ENCODE measurements around the gene HMCN1. TPM values are rescaled to one million over a fixed set of nuclear protein-coding genes. Genes with fewer than 3 reads are reported as not detected.

HMCN1 gene
- total and polyA plus RNA-seq, 2 donors: 0.50 to 0.85 TPM

- Histone ChIP-seq H3K9me3 (ENCODE audit: control insufficient read depth in 2 of 2, insufficient read depth in 1 of 2, low read length in 1 of 2) (no peaks in the 10 kb centered on the region), H3K4me3 (ENCODE audit: low read length in 2 of 2) (no peak overlapping the region), H3K4me1 (ENCODE audit: control insufficient read depth in 2 of 2, insufficient read depth in 2 of 2, low read length in 2 of 2) (no peaks in the 10 kb centered on the region), H3K36me3 (ENCODE audit: control insufficient read depth in 2 of 2, insufficient read depth in 2 of 2, low read length in 1 of 2) (no peaks in the 10 kb centered on the region), H3K27me3 (ENCODE audit: control insufficient read depth in 2 of 2, insufficient read depth in 1 of 2, low read length in 1 of 2) (no peaks in the 10 kb centered on the region), H3K27ac (ENCODE audit: low read depth in 1 of 2, low read length in 1 of 2) (no peak overlapping the region)
- DNase-seq (ENCODE audit: low read depth in 6 of 9, low spot score in 9 of 9): no peak
- 89% methylated on average over 5 of the region's 5 CpGs for WGBS
Measured at GRCh38 chr1:185934476-185935189, 200.4 kb downstream of the HMCN1 start.

- DNase-seq (ENCODE audit: low read depth in 6 of 9, low spot score in 9 of 9): no peak
- no peaks in the 10 kb centered on the region for H3K36me3 ChIP-seq (ENCODE audit: control insufficient read depth in 2 of 2, insufficient read depth in 2 of 2, low read length in 1 of 2)
Measured at GRCh38 chr1:185935360-185935759, 201.2 kb downstream of the HMCN1 start.

GRCh38 chr1:185936641-185937040, 202.4 kb downstream of the HMCN1 start:
- Histone ChIP-seq H3K9me3 (ENCODE audit: control insufficient read depth in 2 of 2, insufficient read depth in 1 of 2, low read length in 1 of 2) (no peaks in the 10 kb centered on the region), H3K27ac (ENCODE audit: low read depth in 1 of 2, low read length in 1 of 2) (no peak overlapping the region), H3K4me3 (ENCODE audit: low read length in 2 of 2) (no peak overlapping the region), H3K27me3 (ENCODE audit: control insufficient read depth in 2 of 2, insufficient read depth in 1 of 2, low read length in 1 of 2) (no peaks in the 10 kb centered on the region), H3K36me3 (ENCODE audit: control insufficient read depth in 2 of 2, insufficient read depth in 2 of 2, low read length in 1 of 2) (no peaks in the 10 kb centered on the region), H3K4me1 (ENCODE audit: control insufficient read depth in 2 of 2, insufficient read depth in 2 of 2, low read length in 2 of 2) (no peaks in the 10 kb centered on the region)
- 83% methylated on average over 1 of the region's 1 CpG for WGBS
- DNase-seq (ENCODE audit: low read depth in 6 of 9, low spot score in 9 of 9): no peak

More at GRCh38 chr1:185935360-185935759, 201.2 kb downstream of the HMCN1 start:
- no peaks in the 10 kb centered on the region for H3K27me3 ChIP-seq (ENCODE audit: control insufficient read depth in 2 of 2, insufficient read depth in 1 of 2, low read length in 1 of 2)
- H3K4me3 ChIP-seq (ENCODE audit: low read length in 2 of 2): no peak overlapping the region
- no peak overlapping the region for H3K27ac ChIP-seq (ENCODE audit: low read depth in 1 of 2, low read length in 1 of 2)
- no peaks in the 10 kb centered on the region for H3K9me3 ChIP-seq (ENCODE audit: control insufficient read depth in 2 of 2, insufficient read depth in 1 of 2, low read length in 1 of 2)
- no peaks in the 10 kb centered on the region for H3K4me1 ChIP-seq (ENCODE audit: control insufficient read depth in 2 of 2, insufficient read depth in 2 of 2, low read length in 2 of 2)

GRCh38 chr1:185938396-185938795, 204.2 kb downstream of the HMCN1 start:
- H3K27me3 ChIP-seq (ENCODE audit: control insufficient read depth in 2 of 2, insufficient read depth in 1 of 2, low read length in 1 of 2): no peaks in the 10 kb centered on the region
- H3K9me3 ChIP-seq (ENCODE audit: control insufficient read depth in 2 of 2, insufficient read depth in 1 of 2, low read length in 1 of 2): no peaks in the 10 kb centered on the region
- H3K4me1 ChIP-seq (ENCODE audit: control insufficient read depth in 2 of 2, insufficient read depth in 2 of 2, low read length in 2 of 2): no peaks in the 10 kb centered on the region
- WGBS: 82% methylated on average over 2 of the region's 2 CpGs
- no peak for DNase-seq (ENCODE audit: low read depth in 6 of 9, low spot score in 9 of 9)
- H3K4me3 ChIP-seq (ENCODE audit: low read length in 2 of 2): no peak overlapping the region
- no peaks in the 10 kb centered on the region for H3K36me3 ChIP-seq (ENCODE audit: control insufficient read depth in 2 of 2, insufficient read depth in 2 of 2, low read length in 1 of 2)
- no peak overlapping the region for H3K27ac ChIP-seq (ENCODE audit: low read depth in 1 of 2, low read length in 1 of 2)

GRCh38 chr1:185939142-185939541, 205.0 kb downstream of the HMCN1 start:
- Histone ChIP-seq H3K36me3 (ENCODE audit: control insufficient read depth in 2 of 2, insufficient read depth in 2 of 2, low read length in 1 of 2) (no peaks in the 10 kb centered on the region), H3K4me3 (ENCODE audit: low read length in 2 of 2) (no peak overlapping the region), H3K27ac (ENCODE audit: low read depth in 1 of 2, low read length in 1 of 2) (no peak overlapping the region), H3K4me1 (ENCODE audit: control insufficient read depth in 2 of 2, insufficient read depth in 2 of 2, low read length in 2 of 2) (no peaks in the 10 kb centered on the region), H3K9me3 (ENCODE audit: control insufficient read depth in 2 of 2, insufficient read depth in 1 of 2, low read length in 1 of 2) (no peaks in the 10 kb centered on the region), H3K27me3 (ENCODE audit: control insufficient read depth in 2 of 2, insufficient read depth in 1 of 2, low read length in 1 of 2) (no peaks in the 10 kb centered on the region)
- WGBS: 69% methylated on average over 3 of the region's 3 CpGs
- no peak for DNase-seq (ENCODE audit: low read depth in 6 of 9, low spot score in 9 of 9)

- Histone ChIP-seq H3K36me3 (ENCODE audit: control insufficient read depth in 2 of 2, insufficient read depth in 2 of 2, low read length in 1 of 2) (no peaks in the 10 kb centered on the region), H3K4me3 (ENCODE audit: low read length in 2 of 2) (no peak overlapping the region), H3K27me3 (ENCODE audit: control insufficient read depth in 2 of 2, insufficient read depth in 1 of 2, low read length in 1 of 2) (no peaks in the 10 kb centered on the region), H3K4me1 (ENCODE audit: control insufficient read depth in 2 of 2, insufficient read depth in 2 of 2, low read length in 2 of 2) (no peaks in the 10 kb centered on the region), H3K9me3 (ENCODE audit: control insufficient read depth in 2 of 2, insufficient read depth in 1 of 2, low read length in 1 of 2) (no peaks in the 10 kb centered on the region), H3K27ac (ENCODE audit: low read depth in 1 of 2, low read length in 1 of 2) (no peak overlapping the region)
- WGBS: 96% methylated on average over 4 of the region's 4 CpGs
- no peak for DNase-seq (ENCODE audit: low read depth in 6 of 9, low spot score in 9 of 9)
Measured at GRCh38 chr1:185942961-185943360, 208.8 kb downstream of the HMCN1 start.

GRCh38 chr1:185956881-185957280, 222.7 kb downstream of the HMCN1 start:
- H3K4me1 ChIP-seq (ENCODE audit: control insufficient read depth in 2 of 2, insufficient read depth in 2 of 2, low read length in 2 of 2): no peaks in the 10 kb centered on the region
- H3K4me3 ChIP-seq (ENCODE audit: low read length in 2 of 2): no peak overlapping the region
- no peak for DNase-seq (ENCODE audit: low read depth in 6 of 9, low spot score in 9 of 9)
- H3K9me3 ChIP-seq (ENCODE audit: control insufficient read depth in 2 of 2, insufficient read depth in 1 of 2, low read length in 1 of 2): no peaks in the 10 kb centered on the region
- H3K27ac ChIP-seq (ENCODE audit: low read depth in 1 of 2, low read length in 1 of 2): no peak overlapping the region
- H3K36me3 ChIP-seq (ENCODE audit: control insufficient read depth in 2 of 2, insufficient read depth in 2 of 2, low read length in 1 of 2): no peaks in the 10 kb centered on the region
- no peaks in the 10 kb centered on the region for H3K27me3 ChIP-seq (ENCODE audit: control insufficient read depth in 2 of 2, insufficient read depth in 1 of 2, low read length in 1 of 2)
- 96% methylated on average over 1 of the region's 1 CpG for WGBS

- Histone ChIP-seq H3K27ac (ENCODE audit: low read depth in 1 of 2, low read length in 1 of 2) (no peak overlapping the region), H3K9me3 (ENCODE audit: control insufficient read depth in 2 of 2, insufficient read depth in 1 of 2, low read length in 1 of 2) (no peaks in the 10 kb centered on the region), H3K4me1 (ENCODE audit: control insufficient read depth in 2 of 2, insufficient read depth in 2 of 2, low read length in 2 of 2) (no peaks in the 10 kb centered on the region), H3K36me3 (ENCODE audit: control insufficient read depth in 2 of 2, insufficient read depth in 2 of 2, low read length in 1 of 2) (no peaks in the 10 kb centered on the region), H3K4me3 (ENCODE audit: low read length in 2 of 2) (no peak overlapping the region), H3K27me3 (ENCODE audit: control insufficient read depth in 2 of 2, insufficient read depth in 1 of 2, low read length in 1 of 2) (no peaks in the 10 kb centered on the region)
- DNase-seq (ENCODE audit: low read depth in 6 of 9, low spot score in 9 of 9): no peak
- 86% methylated on average over 3 of the region's 3 CpGs for WGBS
Measured at GRCh38 chr1:185957441-185958363, 223.5 kb downstream of the HMCN1 start.
